ENCODE data around the gene CACNB2.

- TF ChIP-seq, protein P1, sequence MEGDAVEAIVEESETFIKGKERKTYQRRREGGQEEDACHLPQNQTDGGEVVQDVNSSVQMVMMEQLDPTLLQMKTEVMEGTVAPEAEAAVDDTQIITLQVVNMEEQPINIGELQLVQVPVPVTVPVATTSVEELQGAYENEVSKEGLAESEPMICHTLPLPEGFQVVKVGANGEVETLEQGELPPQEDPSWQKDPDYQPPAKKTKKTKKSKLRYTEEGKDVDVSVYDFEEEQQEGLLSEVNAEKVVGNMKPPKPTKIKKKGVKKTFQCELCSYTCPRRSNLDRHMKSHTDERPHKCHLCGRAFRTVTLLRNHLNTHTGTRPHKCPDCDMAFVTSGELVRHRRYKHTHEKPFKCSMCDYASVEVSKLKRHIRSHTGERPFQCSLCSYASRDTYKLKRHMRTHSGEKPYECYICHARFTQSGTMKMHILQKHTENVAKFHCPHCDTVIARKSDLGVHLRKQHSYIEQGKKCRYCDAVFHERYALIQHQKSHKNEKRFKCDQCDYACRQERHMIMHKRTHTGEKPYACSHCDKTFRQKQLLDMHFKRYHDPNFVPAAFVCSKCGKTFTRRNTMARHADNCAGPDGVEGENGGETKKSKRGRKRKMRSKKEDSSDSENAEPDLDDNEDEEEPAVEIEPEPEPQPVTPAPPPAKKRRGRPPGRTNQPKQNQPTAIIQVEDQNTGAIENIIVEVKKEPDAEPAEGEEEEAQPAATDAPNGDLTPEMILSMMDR (IDR thresholded peaks at IDR 0.05) = no peak
- TF ChIP-seq POLR2A (IDR thresholded peaks at IDR 0.05) = no peak
Measured at GRCh38 chr10:18490755-18491154, 350.5 kb downstream of the CACNB2 start.

All from adrenal gland (tissue), 5 donors.